K562 (cell line): ENCODE measurements around the gene RPS27. TPM values are rescaled to one million over a fixed set of nuclear protein-coding genes. Genes with fewer than 3 reads are reported as not detected.
A peak's percentile ranks its signal among the peaks of the same experiment; 100 is the strongest.

Experiments used
- CHCHD3 ChIP-seq: fragments of 250-450 bp; sonication (Bioruptor Pico); IDR thresholded peaks from 2 replicates; pipeline ENCODE4 v2.1.2; 2022; ENCODE audit warnings: mild to moderate bottlenecking
- CTCF ChIP-seq, 3 experiments: IDR thresholded peaks in 2 of 3; conservative IDR thresholded peaks in 1 of 3; 2 replicates each; pipeline ENCODE4 v1.5.1; 2011 to 2012; ENCODE audit warnings: low read length in 3 of 3, mild to moderate bottlenecking in 3 of 3, control low read depth in 2 of 3, improper control_type of control experiment in 1 of 3, inconsistent platforms in 1 of 3, low read depth in 1 of 3, mixed read lengths in 1 of 3, moderate library complexity in 1 of 3; ENCODE audit not compliant: insufficient read depth in 2 of 3
- CTCFL ChIP-seq: IDR thresholded peaks from 2 replicates; pipeline ENCODE4 v1.6.1; 2011; ENCODE audit warnings: borderline replicate concordance, low read depth, mild to moderate bottlenecking, moderate library complexity, low read length; ENCODE audit not compliant: insufficient read depth, poor library complexity, severe bottlenecking
- NCOA1 ChIP-seq: fragments of 450-650 bp; IDR thresholded peaks from 2 replicates; pipeline ENCODE4 v1.6.1; 2016; ENCODE audit warnings: low read depth
- TAF15 ChIP-seq: fragments of 200-400 bp; formaldehyde crosslinking; IDR thresholded peaks from 2 replicates; pipeline ENCODE4 v1.6.1; 2017; ENCODE audit warnings: mild to moderate bottlenecking, low read depth, low read length, moderate library complexity
- USF1 ChIP-seq: sonication (generic); formaldehyde crosslinking; IDR thresholded peaks from 2 replicates; pipeline ENCODE4 v1.9.0; 2022; ENCODE audit warnings: mild to moderate bottlenecking, missing genetic modification reagents
- polyA plus RNA-seq, 8 experiments: library from polyadenylated mRNA; depleted of rRNA in 4 of 8; stranded (reverse) in 5 of 8; unstranded in 3 of 8; fragments of >200 nt; fragmentation: Nextera tagmentation in 2 of 8; fragmentation: Illumina TruSeq in 1 of 8; extraction: Ambion mirVana in 2 of 8; extraction: Trizol in 1 of 8; gene quantifications; 2 replicates each; pipeline versions ENCODE4 v1.2.1 to v1.2.3, GENCODE V29; 2011 to 2014; ENCODE audit warnings: inconsistent platforms in 1 of 8, missing spikeins in 1 of 8
- total RNA-seq, 7 experiments: library from RNA; depleted of rRNA in 6 of 7; stranded (reverse); fragments of >200 nt in 6 of 7; fragmentation: Illumina TruSeq in 2 of 7; extraction: Trizol in 2 of 7; gene quantifications; 2 replicates each; pipeline versions ENCODE4 v1.2.1 to v1.2.3, GENCODE V29; 2011 to 2021; ENCODE audit warnings: low replicate concordance in 1 of 7
- TF ChIP-seq, protein P1 (sequence below): fragments of 250-450 bp; sonication (Bioruptor Pico); IDR thresholded peaks from 2 replicates; pipeline ENCODE4 v1.5.0; 2020; ENCODE audit warnings: mild to moderate bottlenecking, borderline replicate concordance

RPS27 gene
- total and polyA plus RNA-seq, 9 of the 15 experiments (the other 6 are each of a cell fraction or from before 2014, with no cell fraction given), result 2,091 to 9,377 (median 6,706) TPM

DNA sequence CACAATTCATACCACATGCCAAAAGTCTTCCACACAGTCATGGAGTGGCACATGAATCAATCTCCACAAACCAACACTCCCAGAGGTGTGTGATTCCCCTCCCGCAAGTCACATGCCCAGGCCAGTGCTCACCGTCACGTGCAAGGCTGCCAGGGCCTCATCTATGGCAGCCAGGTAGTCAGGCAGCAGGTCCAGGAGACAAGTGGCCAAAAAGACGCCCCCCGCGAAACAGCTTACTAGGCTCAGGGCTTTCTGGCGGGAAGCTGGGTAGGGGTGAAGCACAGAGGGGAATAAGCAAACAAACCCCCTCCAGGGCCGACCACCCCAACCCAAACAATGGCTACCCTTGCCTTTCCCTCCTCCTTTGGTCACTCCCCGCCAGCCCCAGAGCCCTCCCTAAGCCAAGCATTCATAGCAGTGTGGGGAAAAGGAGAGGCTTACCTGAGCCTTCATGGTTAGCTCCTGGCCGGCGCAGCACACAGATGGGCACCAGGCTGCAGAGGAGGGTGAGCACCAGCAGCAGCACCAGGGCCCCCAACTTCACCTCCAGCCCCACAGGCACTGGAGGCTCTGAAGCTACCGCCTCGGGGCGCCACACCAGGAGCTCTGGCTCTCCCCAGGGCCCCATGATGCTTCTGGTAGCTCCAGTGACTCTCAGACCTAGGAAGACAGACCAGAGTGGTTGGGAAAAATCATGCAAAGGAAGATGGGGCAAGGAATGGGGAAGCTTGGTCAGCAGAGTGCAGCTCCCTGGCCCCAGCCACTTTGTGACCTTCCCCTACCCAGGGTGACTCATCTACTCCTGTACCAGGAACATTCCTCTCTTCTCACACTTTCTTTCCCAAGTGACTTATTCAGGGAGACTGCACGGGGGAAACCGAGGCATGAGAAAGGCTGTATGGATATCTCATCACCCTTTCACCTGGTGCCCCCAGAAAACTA is 28.2 kb upstream of the RPS27 start (continued):
- TF ChIP-seq USF1 (CRISPR knock-in tag), result peak; percentile 40; the same call in 1 of the 2 replicates
- TF ChIP-seq TAF15, result no peak
- no peak for TF ChIP-seq NCOA1
- TF ChIP-seq, protein P1, sequence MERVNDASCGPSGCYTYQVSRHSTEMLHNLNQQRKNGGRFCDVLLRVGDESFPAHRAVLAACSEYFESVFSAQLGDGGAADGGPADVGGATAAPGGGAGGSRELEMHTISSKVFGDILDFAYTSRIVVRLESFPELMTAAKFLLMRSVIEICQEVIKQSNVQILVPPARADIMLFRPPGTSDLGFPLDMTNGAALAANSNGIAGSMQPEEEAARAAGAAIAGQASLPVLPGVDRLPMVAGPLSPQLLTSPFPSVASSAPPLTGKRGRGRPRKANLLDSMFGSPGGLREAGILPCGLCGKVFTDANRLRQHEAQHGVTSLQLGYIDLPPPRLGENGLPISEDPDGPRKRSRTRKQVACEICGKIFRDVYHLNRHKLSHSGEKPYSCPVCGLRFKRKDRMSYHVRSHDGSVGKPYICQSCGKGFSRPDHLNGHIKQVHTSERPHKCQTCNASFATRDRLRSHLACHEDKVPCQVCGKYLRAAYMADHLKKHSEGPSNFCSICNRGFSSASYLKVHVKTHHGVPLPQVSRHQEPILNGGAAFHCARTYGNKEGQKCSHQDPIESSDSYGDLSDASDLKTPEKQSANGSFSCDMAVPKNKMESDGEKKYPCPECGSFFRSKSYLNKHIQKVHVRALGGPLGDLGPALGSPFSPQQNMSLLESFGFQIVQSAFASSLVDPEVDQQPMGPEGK (CRISPR knock-in tag), result no peak
- TF ChIP-seq CHCHD3, result no peak
- 0 out of 6 replicates have a peak, but pooled peaks of 1 of the 3 experiments have one; percentile 19 for TF ChIP-seq CTCF (IDR thresholded peaks at IDR 0.05 in 2 of 3, conservative IDR thresholded peaks at IDR 0.05 in 1 of 3; ENCODE audit: insufficient read depth in 2 of 3, low read depth in 1 of 3, low read length in 3 of 3)
- no peak for TF ChIP-seq CTCFL
